HG02840 (cell line): ENCODE results near the gene DIS3L2.

Source experiments
- ATAC-seq: cut with Tn5 transposase; IDR thresholded peaks from one replicate; pipeline ENCODE4 v1.9.1; 2021; ENCODE audit warnings: mild to moderate bottlenecking, moderate library complexity, moderate number of reproducible peaks; ENCODE audit not compliant: unreplicated experiment, low FRiP score

DIS3L2 gene

DNA sequence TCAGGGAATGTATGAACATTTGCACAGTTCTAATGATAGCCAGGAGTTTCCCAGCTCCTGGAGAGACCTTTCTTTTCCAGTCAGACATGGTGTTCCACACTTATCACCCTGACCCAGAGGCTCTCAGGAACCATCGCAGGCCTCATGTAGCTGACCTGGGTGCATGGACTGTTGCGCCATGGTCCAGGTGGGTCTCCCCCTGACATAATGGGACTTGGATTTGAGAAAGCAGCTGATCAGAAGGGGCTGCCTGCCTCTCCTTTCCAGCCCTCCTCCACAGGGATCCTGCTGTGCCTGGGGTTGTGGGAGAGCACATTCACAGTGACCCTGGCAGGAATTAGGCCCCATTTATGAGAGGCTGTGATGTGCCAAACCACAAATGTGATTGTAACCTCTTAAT lies 283.6 kb downstream of the DIS3L2 start:
- ATAC-seq, result no peak

DNA sequence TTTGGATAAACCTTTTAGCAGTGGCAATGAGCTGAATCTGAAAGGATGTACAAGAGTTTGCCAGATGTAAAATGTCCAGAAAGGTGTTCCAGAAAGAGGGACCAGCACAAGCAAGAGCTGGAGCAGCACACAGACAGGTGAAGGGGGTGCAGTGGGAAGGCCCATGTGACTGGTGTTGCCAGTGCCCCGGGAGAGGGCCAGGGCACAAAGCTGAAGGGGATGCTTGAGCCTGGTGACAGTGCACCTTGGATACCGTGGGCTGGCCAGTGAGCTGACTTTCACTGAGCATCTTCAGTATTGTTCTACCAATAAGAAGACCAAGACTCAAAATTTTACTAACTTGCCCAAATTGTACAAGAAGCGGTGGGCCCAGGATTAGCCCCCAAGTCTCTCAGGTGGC lies 284.7 kb downstream of the DIS3L2 start:
- no peak for ATAC-seq

DNA sequence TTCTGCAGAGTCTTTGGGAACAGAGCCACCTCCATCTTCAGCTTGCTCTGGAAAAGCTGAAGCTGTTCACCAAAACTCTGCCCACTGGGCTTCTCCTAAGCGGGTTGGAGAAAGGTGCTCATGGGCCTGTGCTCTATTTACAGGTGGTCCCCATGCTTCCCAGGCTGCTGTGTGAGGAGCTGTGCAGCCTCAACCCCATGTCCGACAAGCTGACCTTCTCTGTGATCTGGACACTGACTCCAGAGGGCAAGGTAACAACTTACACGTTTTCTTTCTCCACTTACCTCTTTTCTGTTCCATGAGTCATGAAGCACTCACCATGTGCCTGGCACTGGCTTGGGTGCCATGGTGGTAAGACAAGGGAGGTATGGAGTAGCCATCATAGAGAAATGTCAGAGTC lies 287.6 kb downstream of the DIS3L2 start:
- ATAC-seq, result no peak

DNA sequence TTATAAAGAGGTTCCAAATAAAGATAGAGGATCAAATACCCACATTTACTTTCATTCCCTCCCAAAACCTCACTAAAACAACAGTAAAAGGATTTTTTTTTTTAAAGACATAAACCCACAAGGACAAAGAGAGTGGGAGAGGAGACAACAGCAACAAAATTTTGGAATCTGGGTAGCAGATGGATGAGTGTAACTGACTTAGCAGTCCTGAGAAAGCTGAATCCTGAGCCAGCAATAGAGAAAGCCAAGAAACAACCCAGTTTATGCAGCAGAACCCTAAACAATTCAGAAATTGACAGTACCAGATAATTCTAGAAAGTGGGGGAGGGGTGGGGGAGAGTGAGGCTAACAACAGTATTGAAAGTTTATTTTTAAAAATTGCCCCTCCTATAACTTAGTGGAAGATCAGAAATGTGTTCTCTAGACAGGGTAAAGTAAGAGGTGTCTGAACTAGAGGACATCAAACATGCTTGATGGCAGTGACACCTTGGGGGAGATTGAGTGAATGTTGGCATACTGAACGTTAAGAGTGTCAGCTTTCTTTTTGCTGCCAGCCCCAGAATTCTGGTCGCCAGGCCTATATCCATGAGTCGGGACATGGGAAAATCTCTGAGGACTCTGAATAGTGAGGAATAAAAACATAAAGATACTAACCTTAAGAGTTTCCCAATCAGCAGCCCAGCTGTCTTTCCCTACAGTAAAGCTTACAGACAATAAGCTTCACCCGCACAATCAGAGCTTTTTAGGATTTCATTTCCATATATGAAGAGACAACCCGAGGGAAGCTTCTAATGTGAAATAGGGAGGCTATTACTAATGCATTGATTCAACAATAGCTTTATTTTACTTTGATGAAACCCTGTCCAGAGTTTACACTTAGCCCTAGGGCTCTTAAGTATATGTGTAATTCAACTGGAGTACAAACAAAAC lies 289.0 kb downstream of the DIS3L2 start:
- no peak for ATAC-seq

DNA sequence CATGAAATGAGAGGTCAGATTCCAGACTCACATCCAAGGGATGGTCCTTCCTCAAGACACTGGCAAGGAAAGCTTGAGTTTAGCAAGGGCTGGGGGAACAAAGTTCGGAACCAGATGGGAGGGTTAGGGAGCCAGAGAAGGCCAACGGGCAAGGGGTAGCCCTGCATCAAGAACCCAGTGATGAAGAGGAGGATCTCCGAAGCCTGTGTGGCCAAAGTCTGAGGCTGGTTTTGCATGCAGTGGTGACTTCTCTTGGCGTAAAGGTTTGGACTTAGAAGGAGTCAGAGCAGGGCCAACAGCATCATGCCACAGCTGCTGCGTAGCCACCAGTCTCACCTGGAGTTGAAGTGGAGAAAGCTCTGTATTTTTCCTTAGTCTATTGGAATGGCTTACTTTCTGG lies 293.5 kb downstream of the DIS3L2 start:
- no peak for ATAC-seq

DNA sequence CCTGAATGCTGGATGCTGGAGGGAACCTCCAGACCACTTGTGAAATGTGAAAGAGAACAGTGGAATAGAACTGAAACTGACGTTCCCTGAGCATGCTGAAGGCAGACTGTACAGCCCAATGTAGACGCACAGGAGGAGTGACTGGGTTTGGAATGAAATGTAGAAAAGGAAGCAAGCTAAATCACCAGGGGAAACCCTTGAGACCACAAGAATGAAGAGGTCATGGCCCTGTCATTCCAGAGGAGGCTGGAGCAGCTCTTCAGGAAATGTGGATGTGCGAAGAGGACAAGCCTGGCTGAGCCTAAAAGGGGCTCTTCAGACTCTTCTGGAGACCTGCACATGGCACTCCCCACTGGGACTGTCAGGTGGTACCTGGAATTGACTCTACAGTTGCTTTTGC lies 298.6 kb downstream of the DIS3L2 start:
- no peak for ATAC-seq

DNA sequence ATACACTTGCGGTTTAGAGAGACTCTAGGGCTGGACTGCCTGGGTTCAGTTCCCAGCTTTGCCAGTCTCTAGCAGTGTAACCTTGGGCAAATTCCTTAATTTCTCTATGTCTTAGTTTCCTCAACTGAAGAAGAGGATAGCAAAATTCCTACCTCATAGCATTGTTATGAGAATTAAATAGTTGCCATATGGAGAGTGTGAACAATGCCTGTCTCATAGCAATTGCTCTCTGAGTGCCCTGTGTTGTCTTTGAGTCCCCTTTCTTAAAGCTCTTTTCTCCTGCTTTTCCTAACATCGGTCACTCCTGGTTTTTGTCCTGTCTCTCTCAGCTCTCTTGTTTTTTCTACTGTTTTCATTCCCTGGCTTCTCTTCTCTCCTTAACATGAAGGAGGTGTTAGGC lies 300.3 kb downstream of the DIS3L2 start:
- no peak for ATAC-seq

DNA sequence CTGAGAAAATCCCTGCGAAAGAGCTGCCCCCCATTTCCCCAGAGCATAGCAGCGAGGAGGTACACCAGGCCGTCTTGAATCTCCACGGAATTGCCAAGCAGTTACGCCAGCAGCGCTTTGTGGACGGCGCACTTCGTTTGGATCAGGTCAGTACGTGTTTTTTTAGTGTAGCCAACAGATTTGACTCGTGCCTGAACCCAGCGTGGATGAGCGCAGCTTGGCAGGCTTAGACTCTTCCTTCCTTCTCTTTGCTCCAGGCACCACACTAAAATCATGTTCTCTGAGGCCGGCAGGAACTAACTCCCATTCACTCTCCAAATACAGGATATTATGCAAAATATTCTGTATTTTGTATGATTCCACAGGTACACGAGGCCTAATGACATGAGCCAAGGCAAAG lies 301.8 kb downstream of the DIS3L2 start:
- ATAC-seq, result no peak

DNA sequence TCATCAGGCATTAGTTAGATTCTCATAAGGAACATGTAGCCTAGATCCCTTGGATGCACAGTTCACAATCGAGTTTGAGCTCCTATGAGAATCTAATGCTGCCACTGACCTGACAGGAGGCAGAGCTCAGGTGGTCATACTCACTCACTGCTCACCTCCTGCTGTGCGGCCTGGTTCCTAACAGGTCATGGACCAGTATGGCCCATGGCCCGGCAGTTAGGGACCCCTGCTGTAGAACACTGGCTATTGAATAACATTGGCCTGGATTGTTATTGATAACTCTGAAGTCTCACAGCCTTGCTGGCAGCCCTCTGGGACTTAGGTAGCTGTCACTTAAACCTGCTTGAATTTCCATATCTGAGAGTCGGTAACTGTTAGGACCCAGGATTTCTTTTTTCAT lies 302.6 kb downstream of the DIS3L2 start:
- no peak for ATAC-seq

DNA sequence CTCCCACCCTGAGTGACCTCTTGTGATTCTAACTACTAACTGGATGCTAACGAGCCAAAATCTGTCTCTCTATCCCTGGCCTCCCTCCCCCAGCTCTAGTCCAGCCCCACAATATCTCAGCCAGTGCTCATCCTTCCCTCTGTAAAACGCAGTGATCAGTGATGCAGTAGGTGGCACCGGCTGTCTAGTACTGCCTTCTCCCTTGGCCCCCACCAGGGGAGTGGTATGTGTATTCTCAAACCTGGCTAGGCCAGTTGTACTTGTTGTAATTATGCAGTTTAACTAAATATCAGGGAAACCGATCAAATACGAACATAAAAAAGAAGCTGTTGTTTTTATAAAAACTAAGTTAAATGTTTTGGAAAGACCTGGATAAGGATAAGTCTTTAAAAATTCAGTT lies 303.8 kb downstream of the DIS3L2 start:
- ATAC-seq, result no peak

DNA sequence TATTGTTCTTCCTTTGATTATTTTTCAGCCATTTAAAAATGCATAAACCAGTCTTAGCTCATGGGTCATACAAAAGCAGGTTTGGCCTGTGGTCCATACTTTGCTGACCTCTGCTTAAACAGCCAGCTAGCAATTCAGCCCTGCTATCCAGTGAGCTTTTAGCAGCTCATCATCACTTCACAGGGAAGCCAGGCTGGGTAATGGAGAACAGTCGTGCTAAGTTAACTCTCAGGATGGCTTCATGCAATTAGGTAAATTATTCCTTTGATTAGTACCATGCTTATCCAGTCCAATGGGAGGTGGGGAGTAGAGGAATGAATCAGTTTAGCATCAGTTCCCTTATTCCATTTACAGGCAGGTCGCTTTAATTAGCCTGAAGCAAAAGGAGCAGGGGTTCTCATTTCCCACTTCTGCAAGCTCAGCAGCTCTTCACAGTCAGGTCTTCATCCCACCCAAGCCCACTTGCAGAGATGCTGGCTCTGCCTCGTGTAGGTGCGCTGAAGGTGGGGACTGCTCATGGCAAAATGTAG lies 307.2 kb downstream of the DIS3L2 start:
- ATAC-seq, result no peak

DNA sequence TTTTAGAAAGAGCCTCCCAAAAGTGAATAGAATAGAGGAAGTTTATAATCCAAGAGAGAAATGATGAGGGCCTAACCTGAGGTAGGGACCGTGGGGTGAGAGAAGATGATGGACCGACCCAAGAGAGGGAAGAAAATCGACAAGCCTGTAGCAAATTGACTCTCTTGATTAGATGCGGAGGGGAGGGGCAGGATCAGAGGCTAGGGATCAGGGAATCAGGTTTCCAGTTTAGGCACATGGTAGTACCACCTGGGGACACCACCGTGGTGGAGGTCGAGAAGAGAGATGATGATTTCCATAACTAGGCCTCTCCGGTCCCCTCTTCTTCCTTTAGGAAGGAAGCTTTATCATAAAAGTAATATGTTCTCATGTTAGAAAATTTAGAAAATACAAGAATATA lies 308.4 kb downstream of the DIS3L2 start:
- no peak for ATAC-seq

DNA sequence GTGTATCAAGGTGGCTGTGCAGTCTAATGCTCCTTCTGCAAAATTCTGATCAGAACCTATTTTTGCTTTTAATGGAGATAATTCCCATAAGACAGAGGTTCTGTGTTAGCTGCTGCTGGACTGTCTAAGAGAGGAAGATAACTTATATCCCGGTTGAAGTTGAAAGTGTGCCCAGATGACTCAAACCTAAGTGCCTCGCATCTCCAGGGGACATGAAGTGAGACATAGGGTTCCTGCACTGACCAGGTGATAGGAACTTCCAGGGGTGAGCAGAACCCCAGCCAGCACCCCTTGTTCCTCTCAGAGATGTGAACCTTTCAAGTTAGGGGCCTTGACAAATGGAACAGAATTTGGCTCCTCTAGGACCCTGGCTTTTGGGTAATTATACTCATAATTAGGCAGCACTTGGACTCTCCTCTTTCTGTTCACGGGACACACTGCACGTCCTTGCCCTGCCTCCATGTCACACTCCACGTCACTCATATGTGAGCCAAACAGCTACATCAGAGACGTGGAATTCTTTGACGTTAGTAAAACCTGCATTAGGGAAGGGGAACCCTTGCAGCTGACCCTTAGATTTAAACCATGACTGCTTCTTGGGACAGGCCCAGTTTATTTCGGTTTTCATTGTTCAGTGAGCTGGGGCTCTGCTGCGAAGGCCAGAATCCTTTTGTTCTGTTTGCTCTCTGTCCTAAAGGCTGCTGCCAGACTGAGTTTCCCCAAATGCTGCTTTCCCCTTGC lies 312.6 kb downstream of the DIS3L2 start:
- no peak for ATAC-seq

DNA sequence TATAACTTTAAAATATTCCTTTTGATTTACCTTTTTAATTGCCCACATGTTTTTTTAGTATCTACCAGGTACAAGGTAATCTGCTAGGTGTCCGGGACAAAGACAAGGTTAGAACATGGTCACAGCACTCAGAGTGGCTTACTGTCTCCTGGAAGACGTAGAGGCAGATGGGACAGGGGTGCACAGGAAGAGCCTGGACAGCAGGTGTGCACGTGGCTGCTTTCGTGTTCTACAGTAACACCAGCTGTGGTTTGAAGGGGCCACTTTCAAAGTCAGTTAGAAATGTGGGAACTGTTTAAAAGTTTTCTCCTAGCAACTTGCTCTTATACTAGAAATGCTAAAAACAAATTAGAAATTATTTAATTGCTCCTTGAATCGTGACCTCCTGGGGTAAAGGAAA lies 314.2 kb downstream of the DIS3L2 start:
- ATAC-seq, result no peak

DNA sequence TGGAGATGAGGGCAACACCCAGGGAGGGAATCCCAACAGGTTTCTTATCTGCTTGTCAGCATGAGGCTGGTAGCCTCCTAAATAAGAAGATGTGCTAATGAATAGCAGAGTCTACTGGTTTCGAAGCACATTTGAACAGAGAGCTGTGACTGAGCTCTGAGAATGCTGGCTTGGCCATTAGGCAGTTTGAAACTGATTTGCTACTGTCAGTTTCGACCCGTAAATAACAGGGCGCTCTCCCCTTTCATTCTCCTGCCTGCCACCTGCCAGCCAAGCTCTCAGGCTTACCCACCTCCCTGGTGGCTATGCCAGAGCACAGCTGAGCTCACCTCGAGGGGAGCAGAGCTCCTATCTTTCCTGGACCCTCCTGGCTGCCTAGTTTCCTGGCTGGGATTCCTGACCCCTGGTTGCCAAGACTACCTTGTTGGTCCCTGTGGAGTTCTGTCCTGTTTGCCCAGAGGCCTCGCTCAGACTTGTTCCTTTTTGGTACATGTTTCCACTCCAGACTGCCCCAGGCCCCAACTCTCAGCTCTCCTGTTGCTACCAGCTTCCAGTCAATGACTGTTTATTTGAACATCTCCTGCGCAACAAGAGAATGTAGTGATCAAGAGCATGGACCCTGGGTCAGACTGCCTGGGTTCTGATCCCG lies 314.7 kb downstream of the DIS3L2 start:
- ATAC-seq, result no peak

DNA sequence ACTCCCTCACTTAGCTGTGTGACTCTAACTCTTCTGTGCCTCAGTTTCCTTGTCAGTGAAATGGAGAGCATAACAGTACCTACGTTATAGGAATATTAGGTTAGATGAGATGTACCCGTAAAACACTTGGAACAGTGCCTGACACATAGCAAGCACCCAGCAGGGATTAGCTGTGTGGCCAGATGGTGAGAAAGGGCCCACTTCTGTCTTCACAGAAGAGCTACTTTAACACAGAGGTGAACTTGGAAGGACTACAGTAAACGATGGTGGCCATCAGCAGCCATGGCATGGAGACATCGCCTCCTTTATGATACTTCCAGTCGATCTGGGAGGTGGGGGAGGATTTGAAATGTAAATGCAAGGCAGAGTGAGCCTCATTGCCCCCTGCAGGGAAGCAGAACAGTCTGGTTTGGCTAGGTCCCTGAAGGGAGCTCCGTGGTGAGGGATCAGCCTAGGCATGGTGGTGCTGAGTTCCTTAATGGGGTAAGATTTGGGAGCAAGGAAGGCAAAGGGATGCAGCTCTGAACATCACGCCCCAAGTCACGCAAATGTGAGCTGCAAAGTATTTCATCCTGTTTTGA lies 315.3 kb downstream of the DIS3L2 start:
- no peak for ATAC-seq

DNA sequence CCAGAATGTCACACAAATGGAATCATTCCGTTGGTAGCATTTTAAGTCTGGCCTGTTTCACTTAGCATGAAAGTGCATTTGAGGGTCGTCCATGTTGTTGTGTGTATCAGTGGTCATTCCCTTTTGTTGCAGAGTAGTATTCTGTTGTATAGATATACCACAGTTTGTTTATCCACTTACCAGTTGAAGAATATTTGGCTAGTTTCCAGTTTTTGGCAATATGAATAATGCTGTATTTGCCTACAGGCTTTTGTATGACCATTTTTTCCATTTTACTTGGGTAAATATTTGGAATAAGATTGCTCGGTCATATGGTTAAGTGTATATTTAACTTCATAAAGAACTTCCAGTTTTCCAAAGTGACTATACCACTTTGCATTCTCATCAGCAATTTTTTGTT lies 317.0 kb downstream of the DIS3L2 start:
- ATAC-seq, result no peak

DNA sequence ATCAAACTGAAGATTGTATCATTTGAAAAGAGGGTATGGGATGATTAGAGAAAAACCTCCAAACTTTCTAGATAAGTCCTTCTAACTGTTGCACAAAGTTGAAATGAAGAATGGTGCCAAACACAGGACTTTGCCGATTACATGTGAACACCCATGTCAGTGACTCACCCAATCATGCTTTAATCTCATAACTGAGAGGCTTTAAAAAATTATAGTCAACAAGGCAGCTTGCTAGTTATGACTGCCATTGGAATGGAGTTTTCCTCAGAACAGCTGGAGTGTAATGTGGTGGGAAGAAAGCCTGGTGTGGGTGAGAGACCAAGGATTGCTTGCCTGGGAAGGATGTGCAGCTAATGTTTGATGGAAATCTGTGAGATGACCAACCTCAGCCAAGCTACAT lies 318.8 kb downstream of the DIS3L2 start:
- ATAC-seq, result no peak

DNA sequence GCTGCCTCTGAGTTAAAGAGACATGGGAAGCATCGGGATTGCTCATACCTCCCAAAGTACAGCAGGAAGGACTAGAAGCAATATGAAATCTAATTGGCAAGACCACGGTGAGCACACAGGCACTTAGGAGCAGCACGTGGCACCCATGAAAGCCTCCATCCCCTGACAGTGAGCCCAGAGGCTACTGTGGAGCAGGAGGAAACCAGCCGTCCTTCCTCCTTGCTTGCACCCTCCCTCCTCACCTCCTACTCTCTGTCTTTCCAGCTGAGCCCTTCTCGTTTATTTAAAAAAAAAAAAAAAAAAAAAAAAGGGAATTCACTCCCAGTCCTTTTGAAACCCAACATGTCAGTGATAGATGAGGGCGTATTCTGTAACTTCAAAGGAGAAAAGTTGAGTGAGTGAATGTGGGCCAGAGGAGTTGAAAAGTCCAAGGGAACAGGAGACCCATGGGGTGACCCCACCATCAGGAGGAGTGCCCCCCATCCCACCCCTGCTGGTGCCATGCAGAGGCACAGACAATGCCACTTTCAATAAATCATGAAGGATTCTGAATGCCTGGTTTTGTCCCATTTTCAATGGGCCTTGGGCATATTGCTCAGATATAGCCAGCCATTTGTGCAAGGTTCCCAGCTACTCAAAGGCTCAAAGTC lies 320.5 kb downstream of the DIS3L2 start:
- ATAC-seq, result no peak

DNA sequence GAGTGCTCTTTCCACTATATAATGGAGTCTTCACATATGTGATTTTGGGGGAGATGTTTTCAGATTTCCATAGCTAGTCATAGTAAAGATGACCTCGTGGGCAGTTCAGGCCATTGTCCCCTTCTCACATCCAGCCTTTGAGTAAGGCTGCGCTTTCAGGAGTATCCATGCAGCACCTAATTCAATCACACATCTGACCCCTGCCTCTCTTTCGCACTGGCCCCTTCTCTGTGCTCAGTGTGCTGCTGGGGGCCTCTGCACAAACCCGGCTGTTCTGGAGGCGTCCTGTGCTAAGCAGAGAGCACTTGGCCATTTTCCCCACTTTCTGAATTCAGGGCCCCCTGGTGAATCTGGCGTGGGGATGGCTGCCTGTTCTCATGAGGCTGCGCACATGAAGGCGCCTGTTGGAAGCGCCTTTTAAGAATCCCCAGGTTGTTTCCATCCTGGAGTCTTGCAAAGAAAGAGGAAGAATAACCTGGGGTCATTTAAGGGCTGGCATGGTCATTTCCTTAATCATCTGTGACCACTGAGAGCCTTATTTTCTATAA lies 321.1 kb downstream of the DIS3L2 start:
- no peak for ATAC-seq
